CD4-positive, alpha-beta T cell treated with Interleukin-12 subunit alpha and Interleukin-12 subunit beta, for 1 hour (primary cell): ENCODE measurements around the gene SLC44A5.
"Not testable (repeated sequence)": the region's sequence is repeated elsewhere in the genome, so short reads cannot be mapped to it uniquely, and the experiment has no call there.

Experiments used
- DNase-seq: peaks from one replicate; pipeline ENCODE4 v3.0.0-alpha.2; 2020

Gene SLC44A5

GRCh38 chr1:75520862-75521475 is 89.9 kb downstream of the SLC44A5 start:
- DNase-seq = no peak

GRCh38 chr1:75519651-75520427 is 91.1 kb downstream of the SLC44A5 start:
- no peak for DNase-seq

DNA sequence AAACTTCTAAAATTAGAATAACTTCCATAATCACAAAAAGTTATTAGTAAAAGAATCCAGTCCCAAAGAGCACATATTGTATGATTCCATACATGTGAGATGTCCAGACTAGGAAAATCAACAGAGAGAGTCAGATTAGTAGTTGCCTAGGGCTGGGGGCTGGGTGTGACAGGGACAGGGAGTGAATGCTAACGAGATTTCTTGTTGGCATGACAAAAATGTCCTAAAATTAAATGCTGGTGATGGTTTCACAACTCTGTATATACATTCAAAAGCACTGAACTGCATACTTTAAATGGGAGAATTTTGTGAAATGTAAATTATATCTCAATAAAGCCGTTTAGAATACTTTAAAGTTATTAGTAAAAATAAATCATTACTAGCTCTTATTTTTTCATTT is 92.2 kb downstream of the SLC44A5 start:
- no peak for DNase-seq

DNA sequence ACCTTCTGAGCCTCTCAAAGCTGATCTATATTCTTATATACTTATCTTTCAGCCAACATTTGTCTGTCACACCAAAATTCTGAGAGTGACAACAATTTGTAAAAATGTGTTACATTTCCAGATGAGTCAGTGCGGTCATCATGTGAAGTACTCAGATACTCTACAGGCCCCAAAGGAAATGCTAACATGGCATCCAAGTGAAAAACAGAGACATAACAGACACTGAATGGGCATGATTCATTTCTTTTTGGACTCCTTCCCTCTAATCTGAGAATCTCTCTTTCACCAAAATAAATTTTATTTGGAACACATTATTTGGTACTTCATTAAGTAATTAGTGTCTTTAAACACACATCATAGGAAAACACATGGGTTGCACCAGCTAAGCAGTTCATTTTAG is 96.6 kb downstream of the SLC44A5 start:
- DNase-seq = no peak

- DNase-seq = no peak
These were observed 103.9 kb downstream of the SLC44A5 start for GRCh38 chr1:75506976-75507375.

DNA sequence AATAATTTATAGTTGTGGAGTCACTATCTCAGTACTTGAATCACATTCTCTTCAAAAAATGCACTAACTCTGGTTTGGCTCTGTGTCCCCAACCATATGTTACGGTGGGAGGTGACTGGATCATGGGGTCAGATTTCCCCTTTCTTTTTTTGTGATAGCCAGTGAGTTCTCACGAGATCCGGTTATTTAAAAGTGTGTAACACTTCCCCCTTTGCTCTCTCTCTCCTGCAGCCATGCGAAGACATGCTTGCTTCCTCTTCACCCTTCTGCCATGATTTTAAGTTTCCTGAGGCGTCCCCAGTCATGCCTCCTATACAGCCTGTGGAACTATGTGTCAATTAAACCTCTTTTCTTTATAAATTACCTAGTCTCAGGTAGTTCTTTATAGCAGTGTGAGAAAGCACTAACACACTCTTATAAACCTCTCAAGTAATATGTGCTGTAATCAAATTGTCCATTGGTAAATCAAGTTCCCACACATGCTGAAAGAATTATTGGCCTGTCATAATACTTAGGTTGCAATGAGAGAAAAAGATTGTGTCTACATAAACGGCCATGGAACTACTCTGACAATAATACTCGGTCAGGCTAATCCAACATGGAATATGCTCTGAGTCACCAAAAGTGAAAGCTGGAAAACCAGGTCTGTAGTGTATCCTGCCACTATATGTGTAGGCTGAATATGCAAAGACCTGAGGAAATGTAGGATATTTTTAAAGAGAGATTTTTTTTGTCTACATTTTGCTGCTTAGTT is 107.5 kb downstream of the SLC44A5 start:
- DNase-seq = no peak

- DNase-seq = no peak
These were observed 108.1 kb downstream of the SLC44A5 start for GRCh38 chr1:75502776-75503175.

DNA sequence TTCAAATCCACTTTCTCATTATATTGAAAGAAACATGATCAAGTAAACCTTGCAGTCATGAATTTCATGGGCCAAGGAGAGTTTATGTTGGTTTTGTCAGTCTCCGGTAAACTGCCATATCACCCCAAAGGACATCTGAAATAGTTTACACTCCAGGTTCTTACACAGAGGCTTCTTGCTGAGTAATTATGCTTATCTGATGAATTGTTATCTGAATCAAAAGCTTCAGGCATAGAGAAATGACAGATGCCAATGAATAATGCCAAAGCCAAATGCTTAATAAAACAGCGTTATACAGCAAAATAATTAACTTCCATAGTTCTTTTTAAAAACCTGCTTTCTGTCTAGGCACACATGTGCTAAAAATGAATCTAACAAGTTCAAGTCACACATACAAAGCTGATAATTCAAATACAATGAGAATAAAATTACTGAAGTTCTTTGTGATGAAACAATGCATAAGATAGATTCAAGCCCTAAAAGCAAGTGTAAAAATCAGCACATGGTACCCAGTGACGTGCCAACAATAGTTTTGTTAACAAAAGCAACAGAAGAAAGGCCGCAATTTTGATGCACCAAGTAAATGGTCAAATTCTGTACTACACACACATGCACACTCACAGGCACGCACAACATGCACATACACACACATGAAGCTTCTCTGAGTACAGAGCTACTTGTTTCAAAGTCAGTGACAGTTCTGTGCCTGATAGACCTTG is 109.2 kb downstream of the SLC44A5 start:
- no peak for DNase-seq

GRCh38 chr1:75492011-75492410 is 118.9 kb downstream of the SLC44A5 start:
- DNase-seq = no peak

DNA sequence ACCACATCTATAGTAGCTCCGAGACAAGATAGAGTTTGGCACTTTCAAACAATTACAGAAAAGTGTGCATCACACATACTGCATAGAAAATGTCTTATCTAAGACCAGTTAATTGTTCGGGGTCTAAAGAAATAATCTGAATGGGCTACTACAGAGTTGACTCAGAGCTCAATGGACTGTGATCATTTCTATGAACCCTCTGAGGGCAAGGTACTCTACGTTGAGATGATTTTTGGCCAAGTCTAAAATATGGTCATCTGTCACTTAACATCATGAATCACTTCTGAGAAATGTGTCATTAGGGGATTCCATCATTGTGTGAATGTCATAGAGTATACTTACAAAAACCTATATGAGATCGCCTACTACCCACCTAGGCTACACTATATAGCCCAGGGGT is 123.5 kb downstream of the SLC44A5 start:
- DNase-seq = no peak

DNA sequence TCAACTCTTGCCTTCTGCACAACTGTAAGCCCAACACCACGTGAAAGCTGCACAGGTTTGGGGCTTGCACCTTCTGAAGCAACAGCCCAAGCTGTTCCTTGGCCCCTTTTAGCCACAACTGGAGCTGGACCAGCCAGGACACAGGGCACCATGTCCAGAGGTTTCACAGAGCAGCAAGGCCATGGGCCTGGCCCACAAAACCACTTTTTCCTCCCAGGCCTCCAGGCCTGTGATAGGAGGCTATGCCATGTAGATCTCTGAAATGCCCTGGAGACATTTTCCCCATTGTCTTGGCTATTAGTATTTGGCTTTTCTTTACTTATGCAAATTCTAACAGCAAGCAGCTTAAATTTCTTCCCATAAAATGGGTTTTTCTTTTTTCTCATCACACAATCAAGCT is 126.1 kb downstream of the SLC44A5 start:
- no peak for DNase-seq

GRCh38 chr1:75482951-75483350 is 128.0 kb downstream of the SLC44A5 start:
- DNase-seq = no peak

GRCh38 chr1:75476486-75476885 is 134.4 kb downstream of the SLC44A5 start:
- DNase-seq = not testable (repeated sequence)

DNA sequence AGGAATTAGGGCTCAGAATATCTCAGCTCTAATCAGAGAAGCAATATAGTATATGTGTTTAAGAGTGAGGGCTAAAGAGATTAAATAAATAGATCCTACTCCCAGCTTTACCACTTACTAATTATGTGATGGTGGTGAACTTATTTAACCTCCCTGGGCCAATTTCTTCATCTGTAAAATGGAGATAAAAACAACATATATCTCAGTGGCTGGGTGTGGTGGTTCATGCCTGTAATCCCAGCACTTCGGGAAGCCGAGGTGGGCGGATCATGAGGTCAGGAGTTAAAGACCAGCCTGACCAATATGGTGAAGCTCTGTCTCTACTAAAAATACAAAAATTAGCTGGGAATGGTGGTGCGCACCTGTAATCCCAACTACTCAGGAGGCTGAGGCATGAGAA is 135.2 kb downstream of the SLC44A5 start:
- DNase-seq = no peak

GRCh38 chr1:75472971-75473603 is 137.8 kb downstream of the SLC44A5 start:
- no peak for DNase-seq

GRCh38 chr1:75472089-75472970 is 138.6 kb downstream of the SLC44A5 start:
- DNase-seq = no peak

- no peak for DNase-seq
These were observed 139.7 kb downstream of the SLC44A5 start for GRCh38 chr1:75471252-75471651.

DNA sequence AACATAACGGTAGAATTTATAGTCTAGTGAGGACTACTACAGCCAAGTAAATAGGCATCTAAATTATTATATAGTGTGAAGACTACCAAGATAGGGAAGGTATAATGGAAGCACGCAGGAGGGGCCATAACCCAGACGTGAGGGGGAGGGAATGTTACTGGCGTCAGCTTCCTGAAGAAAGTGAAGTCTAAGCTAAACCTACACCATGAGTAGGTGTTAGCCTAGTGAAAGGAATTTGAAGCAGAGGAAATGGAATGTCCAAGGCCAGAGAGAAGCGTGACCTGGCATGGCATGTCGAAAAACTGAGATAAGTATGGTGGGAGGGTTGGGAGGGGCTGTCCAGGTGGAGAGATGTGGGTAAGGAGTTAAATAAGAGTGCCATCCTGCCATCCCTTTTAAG is 140.5 kb downstream of the SLC44A5 start:
- DNase-seq = no peak

DNA sequence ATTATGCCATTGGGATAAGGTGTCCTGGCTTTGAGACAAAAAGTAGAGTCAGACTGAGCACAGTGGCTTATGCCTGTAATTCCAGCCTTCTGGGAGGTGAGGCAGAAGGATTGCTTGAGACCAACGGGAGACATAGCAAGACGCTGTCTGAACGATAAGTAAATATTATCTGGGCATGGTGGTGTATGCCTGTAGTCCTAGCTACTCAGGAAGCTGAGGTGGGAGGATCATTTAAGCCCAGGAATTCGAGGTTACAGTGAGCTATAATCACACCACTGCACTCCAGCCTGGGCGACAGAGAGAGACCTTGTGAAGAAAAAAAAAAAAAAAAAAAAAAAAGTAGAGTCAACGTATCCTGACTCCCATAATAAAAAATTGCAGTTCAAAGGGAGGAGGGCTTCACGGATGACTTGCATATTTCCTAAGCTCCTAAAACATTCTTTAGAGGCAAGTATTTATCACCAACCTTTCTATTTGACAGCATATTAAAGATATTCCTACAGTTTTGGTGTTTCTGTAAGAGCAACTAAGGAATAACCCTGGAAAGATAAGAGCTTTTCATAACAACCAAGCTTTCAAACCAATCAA is 141.2 kb downstream of the SLC44A5 start:
- DNase-seq = no peak

DNA sequence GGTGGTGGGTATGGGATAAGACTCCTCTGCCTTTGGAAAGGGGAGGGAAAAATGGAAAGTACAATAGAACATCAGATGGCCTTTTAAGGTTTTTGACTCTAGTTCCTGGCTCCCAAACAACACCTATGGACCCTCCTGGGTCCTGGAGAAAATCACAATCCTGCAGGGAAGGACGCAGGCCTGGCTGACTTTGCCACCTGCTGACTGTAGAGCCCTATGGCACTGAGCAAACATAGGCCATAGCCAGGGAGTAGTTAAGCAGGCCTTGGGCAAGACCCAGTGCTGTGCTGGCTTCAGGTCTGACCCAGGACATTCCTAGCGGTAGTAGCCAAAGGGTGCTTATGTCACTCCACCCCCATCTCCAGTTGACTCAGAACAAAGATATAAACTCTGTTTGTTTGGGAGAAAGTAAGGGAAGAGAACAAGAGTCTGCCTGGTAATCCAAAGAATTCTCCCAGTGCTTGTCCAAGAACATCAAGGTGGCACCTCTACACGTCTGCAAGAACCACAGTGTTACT is 149.0 kb downstream of the SLC44A5 start:
- DNase-seq = no peak

GRCh38 chr1:75449998-75450397 is 160.9 kb downstream of the SLC44A5 start:
- no peak for DNase-seq
